IPS-20b (cell line): Measurements from ENCODE around the gene FANCD2.
A peak's percentile ranks its signal among the peaks of the same experiment; 100 is the strongest.
"Not testable (repeated sequence)": the region's sequence is repeated elsewhere in the genome, so short reads cannot be mapped to it uniquely, and the experiment has no call there.

Experiments used
- H3K27ac ChIP-seq: one replicate; pipeline ENCODE4 v1.5.1; 2013; ENCODE audit warnings: low read length
- H3K27me3 ChIP-seq: 2 replicates; pipeline ENCODE4 v1.6.1; 2013; ENCODE audit warnings: mild to moderate bottlenecking, low read length, inconsistent platforms; ENCODE audit not compliant: insufficient read depth
- H3K36me3 ChIP-seq: 2 replicates; pipeline ENCODE4 v1.6.1; 2013; ENCODE audit warnings: low read depth, mild to moderate bottlenecking, inconsistent platforms, low read length, moderate library complexity; ENCODE audit not compliant: insufficient read depth
- H3K4me1 ChIP-seq: 2 replicates; pipeline ENCODE4 v1.6.1; 2013; ENCODE audit warnings: mild to moderate bottlenecking, control low read depth, inconsistent platforms, low read length, moderate library complexity; ENCODE audit not compliant: insufficient read depth
- H3K4me3 ChIP-seq: 2 replicates; pipeline ENCODE4 v1.5.1; 2013; ENCODE audit warnings: mild to moderate bottlenecking, low read length, inconsistent platforms
- H3K9ac ChIP-seq: 2 replicates; pipeline ENCODE4 v1.6.1; 2013; ENCODE audit warnings: low read depth, mild to moderate bottlenecking, inconsistent platforms, low read length, moderate library complexity
- H3K9me3 ChIP-seq: 2 replicates; pipeline ENCODE4 v1.6.1; 2013; ENCODE audit warnings: mild to moderate bottlenecking, low read depth, low read length, inconsistent platforms; ENCODE audit not compliant: insufficient read depth

Gene FANCD2

DNA sequence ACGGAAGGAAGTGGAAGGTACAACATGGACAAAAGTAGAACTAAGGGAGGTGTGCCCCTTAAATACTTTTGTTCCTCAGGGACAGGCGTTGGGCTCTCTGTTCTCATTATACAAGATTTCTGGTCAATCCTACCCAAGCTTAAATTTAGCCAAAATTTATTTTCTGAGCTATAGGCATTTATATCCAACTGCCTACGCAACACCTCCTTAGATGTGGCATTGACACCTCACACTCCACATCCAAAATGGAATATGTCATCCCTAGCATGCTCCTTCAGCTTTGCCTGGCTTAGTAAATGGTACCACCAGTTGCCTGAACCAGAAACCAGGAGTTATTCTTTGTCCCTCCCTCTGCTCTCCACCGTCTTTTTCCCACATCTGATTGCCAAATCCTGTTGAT, 55.6 kb downstream of the FANCD2 start:
- H3K27me3 ChIP-seq, result no peaks in the 10 kb centered on the region
- no peak overlapping the region for H3K27ac ChIP-seq
- H3K4me3 ChIP-seq, result no peak overlapping the region
- H3K9ac ChIP-seq, result no peak overlapping the region
- H3K9me3 ChIP-seq, result no peaks in the 10 kb centered on the region
- peaks cover 93% of the 10 kb centered on the region for H3K36me3 ChIP-seq
- no peaks in the 10 kb centered on the region for H3K4me1 ChIP-seq

DNA sequence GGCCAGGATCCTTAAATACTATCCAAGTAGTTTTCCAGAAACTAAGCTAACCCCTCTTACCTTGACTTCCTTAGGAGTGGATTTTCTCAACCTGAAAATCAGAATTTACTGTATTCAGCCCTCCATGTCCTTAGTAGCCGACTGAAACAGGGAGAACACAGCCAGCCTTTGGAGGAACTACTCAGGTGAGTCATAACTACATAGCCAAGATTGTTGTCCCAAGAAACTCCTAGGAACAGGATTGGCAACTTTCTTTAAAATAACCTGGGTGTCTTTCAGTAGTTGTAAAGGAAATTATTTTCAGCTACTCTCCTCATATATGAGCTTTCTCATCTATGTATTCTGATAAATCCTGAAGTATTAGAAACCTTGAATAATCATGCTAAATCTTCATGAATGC, 59.5 kb downstream of the FANCD2 start:
- Histone ChIP-seq H3K27me3 (no peaks in the 10 kb centered on the region), H3K27ac (no peak overlapping the region), H3K36me3 (peaks cover 94% of the 10 kb centered on the region), H3K9ac (no peak overlapping the region), H3K4me1 (no peaks in the 10 kb centered on the region), H3K9me3 (no peaks in the 10 kb centered on the region), H3K4me3 (no peak overlapping the region)

DNA sequence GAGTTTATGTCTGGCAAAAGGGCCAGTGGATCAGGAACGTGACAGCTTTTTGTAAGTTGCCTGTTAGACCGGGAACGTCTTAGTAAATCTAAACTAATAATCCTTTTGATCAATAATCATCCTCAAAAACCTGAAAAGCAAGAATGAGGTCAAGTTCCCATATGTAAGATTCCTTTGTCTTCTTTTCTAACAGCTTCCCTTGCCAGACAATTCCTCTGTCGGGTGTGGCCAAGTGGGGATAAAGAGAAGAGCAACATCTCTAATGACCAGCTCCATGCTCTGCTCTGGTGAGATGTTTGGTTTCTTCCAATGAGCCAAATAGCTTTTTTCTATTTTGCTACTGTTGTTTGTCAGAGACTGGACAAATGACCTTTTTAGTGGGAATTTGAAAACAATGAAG, 62.0 kb downstream of the FANCD2 start:
- peaks cover 90% of the 10 kb centered on the region for H3K36me3 ChIP-seq
- H3K4me1 ChIP-seq, result no peaks in the 10 kb centered on the region
- no peaks in the 10 kb centered on the region for H3K27me3 ChIP-seq
- no peaks in the 10 kb centered on the region for H3K9me3 ChIP-seq
- H3K9ac ChIP-seq, result no peak overlapping the region
- no peak overlapping the region for H3K27ac ChIP-seq
- no peak overlapping the region for H3K4me3 ChIP-seq

DNA sequence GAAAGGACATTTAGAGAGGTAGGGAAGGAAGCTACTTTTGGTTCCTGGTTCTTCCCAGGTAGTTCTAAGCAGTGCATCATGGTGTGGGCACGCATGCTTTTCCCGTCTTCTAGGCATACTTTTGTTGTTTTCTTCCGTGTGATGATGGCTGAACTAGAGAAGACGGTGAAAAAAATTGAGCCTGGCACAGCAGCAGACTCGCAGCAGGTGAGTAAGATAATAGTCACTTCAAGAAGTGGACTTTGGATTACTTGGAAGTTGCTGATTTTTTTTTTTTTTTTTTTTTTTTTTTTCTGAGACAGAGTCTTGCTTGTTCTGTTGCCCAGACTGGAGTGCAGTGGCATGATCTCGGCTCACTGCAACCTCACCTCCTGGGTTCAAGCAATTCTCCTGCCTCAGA, 63.9 kb downstream of the FANCD2 start:
- H3K9me3 ChIP-seq, result no peaks in the 10 kb centered on the region
- H3K27me3 ChIP-seq, result no peaks in the 10 kb centered on the region
- H3K27ac ChIP-seq, result no peak overlapping the region
- no peak overlapping the region for H3K9ac ChIP-seq
- H3K4me3 ChIP-seq, result no peak overlapping the region
- H3K4me1 ChIP-seq, result no peaks in the 10 kb centered on the region
- H3K36me3 ChIP-seq, result peaks cover 90% of the 10 kb centered on the region

DNA sequence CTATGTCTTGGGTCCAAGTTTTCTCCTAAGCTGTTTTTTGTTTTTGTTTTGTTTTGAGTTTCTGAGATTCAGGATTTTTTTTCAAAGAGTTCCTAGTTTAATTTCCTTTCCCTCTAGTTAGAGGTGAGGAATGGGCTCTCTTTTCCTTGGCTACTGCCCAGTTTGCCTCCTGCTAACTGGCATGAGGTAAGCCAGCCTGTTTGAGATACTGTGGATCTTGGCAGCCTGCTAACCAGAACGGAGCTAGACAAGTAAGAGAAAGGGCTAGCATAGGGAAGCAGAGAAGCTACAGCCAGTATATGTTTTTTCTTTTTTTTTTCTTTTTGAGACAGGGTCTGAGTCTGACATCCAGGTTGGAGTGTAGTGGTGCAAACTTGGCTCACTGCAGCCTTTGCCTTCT, 64.5 kb downstream of the FANCD2 start:
- not testable (repeated sequence) for H3K27ac ChIP-seq, H3K4me1 ChIP-seq, H3K9me3 ChIP-seq, H3K27me3 ChIP-seq, H3K9ac ChIP-seq, H3K4me3 ChIP-seq
- H3K36me3 ChIP-seq, result peaks cover 92% of the 10 kb centered on the region

DNA sequence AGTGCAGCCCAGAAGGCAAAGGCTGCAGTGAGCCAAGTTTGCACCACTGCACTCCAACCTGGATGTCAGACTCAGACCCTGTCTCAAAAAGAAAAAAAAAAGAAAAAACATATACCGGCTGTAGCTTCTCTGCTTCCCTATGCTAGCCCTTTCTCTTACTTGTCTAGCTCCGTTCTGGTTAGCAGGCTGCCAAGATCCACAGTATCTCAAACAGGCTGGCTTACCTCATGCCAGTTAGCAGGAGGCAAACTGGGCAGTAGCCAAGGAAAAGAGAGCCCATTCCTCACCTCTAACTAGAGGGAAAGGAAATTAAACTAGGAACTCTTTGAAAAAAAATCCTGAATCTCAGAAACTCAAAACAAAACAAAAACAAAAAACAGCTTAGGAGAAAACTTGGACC, 65.2 kb downstream of the FANCD2 start:
- not testable (repeated sequence) for H3K4me3 ChIP-seq, H3K4me1 ChIP-seq, H3K27ac ChIP-seq, H3K9ac ChIP-seq, H3K9me3 ChIP-seq, H3K27me3 ChIP-seq
- H3K36me3 ChIP-seq, result peaks cover 92% of the 10 kb centered on the region

DNA sequence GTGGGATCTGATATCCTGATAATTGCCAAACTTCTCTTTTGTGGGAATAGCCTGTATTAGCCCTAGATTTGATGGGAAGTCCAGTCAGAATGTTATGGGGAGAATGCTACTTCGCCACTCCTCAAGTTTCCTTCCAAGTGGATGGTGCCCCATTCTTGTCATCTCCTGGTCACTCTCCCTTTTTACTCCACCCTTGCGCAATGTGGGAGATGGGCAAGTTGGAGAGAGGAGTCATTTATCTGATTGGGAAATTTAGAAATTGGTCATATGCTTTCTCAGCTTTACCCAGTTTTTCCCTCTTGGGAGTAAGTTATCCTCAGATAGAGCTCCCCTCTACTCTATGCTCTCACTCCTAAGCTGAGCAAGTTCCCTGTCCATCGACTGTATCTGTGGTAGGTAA, 67.4 kb downstream of the FANCD2 start:
- H3K9me3 ChIP-seq, result no peaks in the 10 kb centered on the region
- no peak overlapping the region for H3K9ac ChIP-seq
- H3K36me3 ChIP-seq, result peaks cover 83% of the 10 kb centered on the region
- H3K27ac ChIP-seq, result no peak overlapping the region
- no peaks in the 10 kb centered on the region for H3K4me1 ChIP-seq
- H3K27me3 ChIP-seq, result no peaks in the 10 kb centered on the region
- no peak overlapping the region for H3K4me3 ChIP-seq

DNA sequence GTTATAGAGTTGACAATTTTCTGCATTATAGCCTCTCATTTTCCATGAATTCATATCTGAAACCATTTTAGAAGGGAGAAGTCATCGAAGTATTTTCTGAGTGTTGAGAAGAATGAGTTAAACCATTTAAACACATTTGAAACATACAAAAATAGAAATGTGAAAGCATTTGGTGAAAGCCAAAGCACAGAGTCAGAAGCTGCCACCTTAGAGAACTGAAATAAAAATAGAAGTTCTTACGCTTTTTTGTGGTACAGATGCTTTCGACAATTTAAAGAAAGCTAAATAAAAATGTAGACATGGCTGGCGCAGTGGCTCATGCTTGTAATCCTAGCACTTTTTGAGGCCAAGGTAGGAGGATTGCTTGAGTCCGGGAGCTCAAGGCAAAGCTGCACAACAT, 72.8 kb downstream of the FANCD2 start:
- Histone ChIP-seq H3K36me3 (peaks cover 67% of the 10 kb centered on the region), H3K4me3 (no peak overlapping the region), H3K9me3 (no peaks in the 10 kb centered on the region), H3K27me3 (no peaks in the 10 kb centered on the region), H3K4me1 (no peaks in the 10 kb centered on the region), H3K9ac (no peak overlapping the region), H3K27ac (no peak overlapping the region)

DNA sequence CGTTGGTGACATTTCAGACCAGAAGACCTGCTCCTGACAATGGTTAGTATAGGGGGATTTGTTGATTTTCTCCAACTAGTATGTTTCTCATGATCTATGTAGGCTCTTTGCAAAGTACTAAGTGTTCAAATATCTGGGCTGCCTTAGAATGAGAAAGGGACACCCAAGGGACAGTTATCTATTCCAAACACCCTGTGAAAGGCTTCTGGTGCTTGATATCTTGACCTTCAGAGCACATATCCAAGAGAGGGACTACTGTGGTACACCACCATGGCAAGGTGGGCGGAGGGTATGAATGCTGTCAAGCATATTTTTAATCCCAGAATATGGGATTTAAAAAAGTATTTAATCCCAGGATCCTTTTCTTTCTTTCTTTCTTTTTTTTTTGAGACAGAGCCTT, 80.7 kb downstream of the FANCD2 start:
- no peaks in the 10 kb centered on the region for H3K9me3 ChIP-seq
- no peaks in the 10 kb centered on the region for H3K4me1 ChIP-seq
- no peak overlapping the region for H3K27ac ChIP-seq
- no peak overlapping the region for H3K9ac ChIP-seq
- H3K27me3 ChIP-seq, result no peaks in the 10 kb centered on the region
- no peak overlapping the region for H3K4me3 ChIP-seq
- H3K36me3 ChIP-seq, result peaks cover 4% of the 10 kb centered on the region; the same call in 1 of the 2 replicates

DNA sequence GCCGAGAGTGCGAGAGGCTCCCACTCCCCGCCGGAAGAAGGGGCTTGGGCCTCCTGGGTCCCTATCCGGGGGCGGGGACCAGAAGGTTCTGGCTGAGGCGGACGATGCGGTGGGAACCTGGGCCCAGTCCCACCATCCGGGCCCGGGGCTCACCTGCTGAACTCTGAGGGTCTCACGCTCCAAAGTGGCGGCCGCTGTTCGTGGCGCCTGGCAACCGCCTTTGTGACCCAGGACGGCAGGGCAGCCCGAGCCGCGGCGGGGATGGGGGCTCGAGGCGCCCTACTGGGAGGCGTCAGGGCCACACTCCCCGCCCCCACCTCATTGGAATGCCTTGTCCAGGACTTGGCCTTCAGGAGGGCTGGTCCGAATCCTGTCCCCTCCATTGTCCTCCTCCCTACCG, 81.9 kb downstream of the FANCD2 start, which contains the start of gene FANCD2OS:
Gene FANCD2OS (minus strand): TSS at position 165 of the 400 bp plus-strand sequence. CDS start 3,481 bp downstream, outside the sequence.
- Histone ChIP-seq H3K27ac (no peak within 1 kb of the TSS), H3K36me3 (no peaks in the 10 kb centered on the region), H3K27me3 (no peaks in the 10 kb centered on the region), H3K4me1 (no peaks in the 10 kb centered on the region), H3K4me3 (no peak within 1 kb of the TSS), H3K9ac (no peak within 1 kb of the TSS), H3K9me3 (no peaks in the 10 kb centered on the region)

DNA sequence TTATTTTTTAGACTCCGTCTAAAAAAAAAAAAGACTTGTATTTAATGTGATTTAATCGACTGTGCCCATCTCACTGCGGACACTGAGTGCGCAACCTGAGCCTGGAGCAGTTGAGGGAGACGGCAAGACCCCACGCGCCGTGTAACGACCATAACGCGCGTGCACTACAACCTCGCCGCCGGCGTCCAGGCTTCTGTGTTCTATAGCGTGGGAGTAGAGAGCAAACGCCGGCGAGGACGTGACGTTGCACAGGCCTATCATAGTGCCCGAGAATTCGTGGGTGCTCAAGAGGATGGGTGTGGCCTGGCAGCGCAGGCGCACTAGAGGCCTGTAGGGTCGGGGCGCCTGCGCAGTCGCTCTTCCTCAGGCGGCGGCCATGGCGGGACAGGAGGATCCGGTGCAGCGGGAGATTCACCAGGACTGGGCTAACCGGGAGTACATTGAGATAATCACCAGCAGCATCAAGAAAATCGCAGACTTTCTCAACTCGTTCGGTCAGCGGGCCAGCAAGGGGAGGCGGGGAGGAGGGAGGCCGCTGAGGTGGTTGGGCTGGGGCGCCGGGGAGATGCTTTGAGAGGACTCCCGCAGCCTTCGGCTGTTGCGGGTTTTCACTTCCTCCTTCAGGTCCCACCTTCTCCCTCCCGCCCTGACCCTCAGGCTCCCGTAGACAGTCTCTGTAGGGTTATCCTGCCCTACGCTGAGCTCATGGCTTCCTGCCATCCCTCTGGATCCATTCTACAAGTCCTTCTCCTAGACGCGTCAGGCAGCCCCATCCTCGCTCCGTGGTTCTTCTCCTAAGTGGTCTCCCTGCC, 89.3 kb downstream of the FANCD2 start, which contains the start of gene BRK1:
Gene BRK1 (plus strand): TSS at position 350 of the 812 bp plus-strand sequence. CDS start 27 bp downstream, at position 377.
- no peaks in the 10 kb centered on the region for H3K9me3 ChIP-seq
- no peak within 1 kb of the TSS for H3K27ac ChIP-seq
- H3K9ac ChIP-seq, result peak within 1 kb of the TSS; percentile 94
- H3K36me3 ChIP-seq, result peaks cover 9% of the 10 kb centered on the region; the same call in 1 of the 2 replicates
- H3K27me3 ChIP-seq, result no peaks in the 10 kb centered on the region
- H3K4me1 ChIP-seq, result peaks cover 5% of the 10 kb centered on the region; the same call in 1 of the 2 replicates
- peak within 1 kb of the TSS; percentile 100 for H3K4me3 ChIP-seq

DNA sequence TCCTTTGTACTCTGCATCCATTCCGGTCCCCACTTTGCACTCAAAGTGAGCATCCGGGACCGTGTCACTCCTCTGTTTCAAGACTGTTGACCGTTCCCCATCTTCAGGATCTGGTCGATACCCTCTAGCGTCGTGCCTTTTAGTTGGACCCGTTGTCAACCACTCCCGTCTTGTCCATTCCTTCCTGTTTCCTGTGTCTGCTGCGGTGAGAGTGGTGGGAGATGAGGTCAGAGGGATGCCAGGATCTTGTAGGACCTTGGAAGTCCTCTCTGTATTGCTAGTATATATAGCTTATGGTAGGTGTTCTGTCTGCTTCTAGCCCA, 89.9 kb downstream of the FANCD2 start:
- H3K4me3 ChIP-seq, result peak overlapping the region; percentile 100
- H3K4me1 ChIP-seq, result peaks cover 5% of the 10 kb centered on the region; the same call in 1 of the 2 replicates
- H3K9me3 ChIP-seq, result no peaks in the 10 kb centered on the region
- no peaks in the 10 kb centered on the region for H3K27me3 ChIP-seq
- H3K27ac ChIP-seq, result no peak overlapping the region
- peaks cover 14% of the 10 kb centered on the region; the same call in 1 of the 2 replicates for H3K36me3 ChIP-seq
- H3K9ac ChIP-seq, result peak overlapping the region; percentile 94
